Kidney epithelial cell (primary cell): ENCODE measurements around the gene ATP6V1E1. TPM values are rescaled to one million over a fixed set of nuclear protein-coding genes. Genes with fewer than 3 reads are reported as not detected.

Experiments
- DNase-seq: peaks from one replicate; pipeline ENCODE4 v3.0.0-alpha.2; 2010; ENCODE audit warnings: low read depth
- H3K27me3 ChIP-seq: 2 replicates; pipeline ENCODE4 v1.6.0; 2011; ENCODE audit warnings: low read length; ENCODE audit not compliant: control insufficient read depth, insufficient read depth
- H3K36me3 ChIP-seq: 2 replicates; pipeline ENCODE4 v1.5.1; 2011; ENCODE audit warnings: low read length; ENCODE audit not compliant: control insufficient read depth, insufficient read depth
- H3K4me3 ChIP-seq: 2 replicates; pipeline ENCODE4 v1.5.1; 2011; ENCODE audit warnings: low read depth, mild to moderate bottlenecking, control low read depth, low read length
- total RNA-seq: library from RNA; depleted of rRNA; stranded (reverse); fragments of >200 nt; gene quantifications from 2 replicates; pipeline ENCODE4 v1.2.3, GENCODE V29; 2015
- TF ChIP-seq, protein P1 (sequence below): IDR thresholded peaks from 2 replicates; pipeline ENCODE4 v1.5.1; 2011; ENCODE audit warnings: mild to moderate bottlenecking, moderate library complexity, low read length, control low read depth, inconsistent platforms; ENCODE audit not compliant: insufficient read depth, poor library complexity, severe bottlenecking

ATP6V1E1 gene
- total RNA-seq, 1 donor from 2014 or later, result 172 TPM

- no peaks in the 10 kb centered on the region for H3K27me3 ChIP-seq
- no peak for DNase-seq
- no peaks in the 10 kb centered on the region for H3K36me3 ChIP-seq
- TF ChIP-seq, protein P1, sequence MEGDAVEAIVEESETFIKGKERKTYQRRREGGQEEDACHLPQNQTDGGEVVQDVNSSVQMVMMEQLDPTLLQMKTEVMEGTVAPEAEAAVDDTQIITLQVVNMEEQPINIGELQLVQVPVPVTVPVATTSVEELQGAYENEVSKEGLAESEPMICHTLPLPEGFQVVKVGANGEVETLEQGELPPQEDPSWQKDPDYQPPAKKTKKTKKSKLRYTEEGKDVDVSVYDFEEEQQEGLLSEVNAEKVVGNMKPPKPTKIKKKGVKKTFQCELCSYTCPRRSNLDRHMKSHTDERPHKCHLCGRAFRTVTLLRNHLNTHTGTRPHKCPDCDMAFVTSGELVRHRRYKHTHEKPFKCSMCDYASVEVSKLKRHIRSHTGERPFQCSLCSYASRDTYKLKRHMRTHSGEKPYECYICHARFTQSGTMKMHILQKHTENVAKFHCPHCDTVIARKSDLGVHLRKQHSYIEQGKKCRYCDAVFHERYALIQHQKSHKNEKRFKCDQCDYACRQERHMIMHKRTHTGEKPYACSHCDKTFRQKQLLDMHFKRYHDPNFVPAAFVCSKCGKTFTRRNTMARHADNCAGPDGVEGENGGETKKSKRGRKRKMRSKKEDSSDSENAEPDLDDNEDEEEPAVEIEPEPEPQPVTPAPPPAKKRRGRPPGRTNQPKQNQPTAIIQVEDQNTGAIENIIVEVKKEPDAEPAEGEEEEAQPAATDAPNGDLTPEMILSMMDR, result no peak
- no peak overlapping the region for H3K4me3 ChIP-seq
Observed at GRCh38 chr22:17606496-17606895, 22.1 kb downstream of the ATP6V1E1 start.

- DNase-seq, result no peak
- Histone ChIP-seq H3K36me3 (no peaks in the 10 kb centered on the region), H3K4me3 (no peak overlapping the region), H3K27me3 (no peaks in the 10 kb centered on the region)
- TF ChIP-seq, protein P1, result no peak
Observed at GRCh38 chr22:17603668-17604067, 24.9 kb downstream of the ATP6V1E1 start.

DNA sequence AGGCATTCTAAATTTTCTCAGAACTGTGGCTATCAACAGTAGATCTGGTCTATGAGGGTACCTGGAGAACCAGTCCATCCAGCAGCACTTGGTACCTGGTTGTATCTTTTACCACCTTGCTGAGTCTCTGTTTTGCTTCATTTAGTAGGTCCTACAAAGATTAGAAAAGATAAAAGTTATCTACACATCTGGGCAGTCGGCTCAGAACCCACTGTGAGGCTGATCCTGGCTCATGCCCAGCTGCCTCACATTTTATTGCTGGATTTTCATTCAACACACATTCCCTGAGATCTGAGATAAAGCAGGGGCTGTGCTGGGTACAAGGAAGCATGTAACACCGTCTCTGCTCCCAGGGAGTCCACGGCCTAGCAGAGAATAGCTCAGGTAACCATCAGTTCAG lies 27.5 kb downstream of the ATP6V1E1 start:
- Histone ChIP-seq H3K4me3 (no peak overlapping the region), H3K36me3 (peaks cover 5% of the 10 kb centered on the region), H3K27me3 (no peaks in the 10 kb centered on the region)
- TF ChIP-seq, protein P1, result no peak
- no peak for DNase-seq

DNA sequence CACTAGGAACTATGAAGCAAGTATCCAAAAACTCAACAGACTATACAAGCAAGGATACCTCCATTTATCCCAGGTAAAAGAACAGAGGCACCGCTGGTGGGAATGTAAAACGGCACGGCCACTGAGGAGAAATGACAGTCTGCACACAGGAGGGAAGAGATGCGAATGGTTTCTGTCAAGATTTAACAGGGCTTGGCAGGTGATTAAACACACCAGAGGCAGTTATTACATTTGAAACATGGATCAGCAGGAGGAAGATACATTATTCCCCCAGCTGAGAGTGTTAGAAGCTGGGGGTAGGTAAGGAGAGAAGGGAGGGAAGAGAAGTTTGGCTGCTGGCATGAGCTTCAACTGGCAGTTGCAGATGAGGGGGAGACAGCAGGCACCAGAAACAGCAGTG lies 30.2 kb downstream of the ATP6V1E1 start:
- TF ChIP-seq, protein P1, result no peak
- Histone ChIP-seq H3K4me3 (no peak overlapping the region), H3K27me3 (no peaks in the 10 kb centered on the region), H3K36me3 (peaks cover 5% of the 10 kb centered on the region)
- DNase-seq, result no peak

DNA sequence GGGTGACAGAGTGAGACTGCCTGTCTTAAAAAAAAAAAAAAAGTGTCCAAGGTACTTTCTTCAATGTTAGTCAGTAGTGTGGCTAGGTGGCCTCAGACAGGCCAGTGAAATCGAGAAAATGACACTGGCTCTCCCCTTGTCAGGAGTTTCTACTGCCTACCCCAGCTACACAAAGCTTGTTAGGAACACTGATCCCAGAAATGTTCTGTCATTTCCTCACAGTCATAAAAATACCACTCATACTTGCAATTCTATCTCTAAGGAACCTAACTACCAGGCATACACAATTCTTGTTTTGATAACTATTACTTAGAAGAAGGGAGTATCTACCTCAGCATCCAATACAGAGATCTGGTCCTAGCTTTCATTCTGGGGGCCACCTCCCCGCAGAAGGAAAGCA lies 31.3 kb downstream of the ATP6V1E1 start:
- TF ChIP-seq, protein P1, result no peak
- H3K27me3 ChIP-seq, result no peaks in the 10 kb centered on the region
- no peak overlapping the region for H3K4me3 ChIP-seq
- H3K36me3 ChIP-seq, result peaks cover 7% of the 10 kb centered on the region
- DNase-seq, result no peak

GRCh38 chr22:17596226-17596625 lies 32.3 kb downstream of the ATP6V1E1 start:
- TF ChIP-seq, protein P1, result no peak
- Histone ChIP-seq H3K4me3 (no peak overlapping the region), H3K36me3 (peaks cover 8% of the 10 kb centered on the region), H3K27me3 (no peaks in the 10 kb centered on the region)
- DNase-seq, result no peak
